Measurements from ENCODE around the gene SMC3.
A peak's percentile ranks its signal among the peaks of the same experiment; 100 is the strongest.
"Not testable (repeated sequence)": the region's sequence is repeated elsewhere in the genome, so short reads cannot be mapped to it uniquely, and the experiment has no call there.

Gene SMC3

DNA sequence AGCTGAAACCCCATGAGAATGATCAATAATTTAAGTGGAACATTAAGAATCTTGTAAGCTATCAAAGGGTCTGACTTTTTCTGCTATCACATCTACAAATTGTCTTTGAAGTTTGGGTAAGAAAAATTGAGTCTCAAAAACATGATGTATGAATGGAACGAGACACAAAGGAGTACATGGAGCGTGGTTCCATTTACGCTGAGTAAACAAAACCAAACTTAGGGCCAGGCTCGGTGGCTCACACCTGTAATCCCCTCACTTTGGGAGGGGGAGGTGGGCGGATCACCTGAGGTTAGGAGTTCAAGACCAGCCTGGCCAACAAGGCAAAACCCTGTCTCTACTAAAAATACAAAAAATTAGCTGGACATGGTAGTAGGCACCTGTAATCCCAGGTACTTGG is 24.3 kb downstream of the SMC3 start:
- DNase-seq = no peak

GRCh38 chr10:110597476-110597875 is 30.0 kb downstream of the SMC3 start:
- no peak for DNase-seq

GRCh38 chr10:110600487-110601101 is 33.1 kb downstream of the SMC3 start:
- DNase-seq = peak; percentile 32 to 62

DNA sequence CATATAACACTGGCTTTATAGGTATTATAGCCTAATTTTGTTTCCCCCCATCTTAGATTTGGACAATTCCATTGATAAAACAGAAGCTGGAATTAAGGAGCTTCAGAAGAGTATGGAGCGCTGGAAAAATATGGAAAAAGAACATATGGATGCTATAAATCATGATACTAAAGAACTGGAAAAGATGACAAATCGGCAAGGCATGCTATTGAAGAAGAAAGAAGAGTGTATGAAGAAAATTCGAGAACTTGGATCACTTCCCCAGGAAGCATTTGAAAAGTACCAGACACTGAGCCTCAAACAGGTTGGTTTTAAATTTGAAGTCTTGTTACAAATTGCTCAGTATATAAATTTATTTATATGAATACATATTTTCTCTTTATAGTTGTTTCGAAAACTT is 34.1 kb downstream of the SMC3 start:
- DNase-seq = no peak

DNA sequence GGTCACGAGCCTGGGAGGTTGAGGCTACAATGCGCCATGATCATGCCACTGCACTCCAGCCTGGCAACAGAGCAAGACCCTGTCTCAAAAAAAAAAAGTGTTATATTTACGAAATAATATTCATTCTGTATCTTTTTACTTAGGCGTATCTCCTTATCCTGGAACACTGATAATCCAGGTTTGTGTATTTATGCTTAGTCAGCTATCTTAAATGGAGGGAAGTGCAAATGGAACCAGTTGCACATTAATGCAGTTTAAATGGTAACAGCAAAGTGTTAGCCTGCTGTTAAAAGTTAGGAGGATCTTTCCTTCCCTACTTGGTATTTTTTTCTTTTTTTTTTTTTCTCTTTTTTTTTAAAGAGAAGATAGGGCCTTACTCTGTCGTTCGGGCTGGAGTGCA is 40.6 kb downstream of the SMC3 start:
- no peak for DNase-seq

DNA sequence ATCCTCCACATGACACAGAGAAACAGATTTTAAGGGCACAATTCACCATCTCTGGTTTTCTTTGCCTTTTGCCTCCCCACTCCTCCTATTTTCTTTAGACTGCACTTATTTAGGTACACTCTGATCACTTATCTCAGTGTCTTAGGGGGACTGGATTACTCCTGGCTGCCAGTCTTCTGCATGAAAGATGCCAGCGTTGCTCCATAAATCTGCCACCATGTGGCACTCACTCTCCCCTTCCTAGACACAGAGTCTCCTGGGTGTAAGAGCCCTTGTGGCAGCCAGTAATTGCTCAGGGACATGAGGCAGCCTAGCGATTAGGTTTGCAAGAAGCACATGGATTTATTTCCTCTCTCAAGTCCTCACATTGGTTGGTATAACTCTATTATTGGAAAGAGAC is 42.1 kb downstream of the SMC3 start:
- no peak for DNase-seq

GRCh38 chr10:110610308-110610774 is 42.8 kb downstream of the SMC3 start:
- peak; percentile 53 to 66 for DNase-seq

- DNase-seq = not testable (repeated sequence)
Measured at GRCh38 chr10:110610781-110611180, 43.3 kb downstream of the SMC3 start.

- no peak for DNase-seq
Measured at GRCh38 chr10:110612087-110612486, 44.6 kb downstream of the SMC3 start.

- DNase-seq = no peak
Measured at GRCh38 chr10:110612629-110613028, 45.1 kb downstream of the SMC3 start.

- no peak for DNase-seq
Measured at GRCh38 chr10:110613341-110613995, 46.0 kb downstream of the SMC3 start.

GRCh38 chr10:110613996-110614495 is 46.6 kb downstream of the SMC3 start:
- DNase-seq = no peak

GRCh38 chr10:110615057-110615747 is 47.7 kb downstream of the SMC3 start:
- DNase-seq = no peak

DNA sequence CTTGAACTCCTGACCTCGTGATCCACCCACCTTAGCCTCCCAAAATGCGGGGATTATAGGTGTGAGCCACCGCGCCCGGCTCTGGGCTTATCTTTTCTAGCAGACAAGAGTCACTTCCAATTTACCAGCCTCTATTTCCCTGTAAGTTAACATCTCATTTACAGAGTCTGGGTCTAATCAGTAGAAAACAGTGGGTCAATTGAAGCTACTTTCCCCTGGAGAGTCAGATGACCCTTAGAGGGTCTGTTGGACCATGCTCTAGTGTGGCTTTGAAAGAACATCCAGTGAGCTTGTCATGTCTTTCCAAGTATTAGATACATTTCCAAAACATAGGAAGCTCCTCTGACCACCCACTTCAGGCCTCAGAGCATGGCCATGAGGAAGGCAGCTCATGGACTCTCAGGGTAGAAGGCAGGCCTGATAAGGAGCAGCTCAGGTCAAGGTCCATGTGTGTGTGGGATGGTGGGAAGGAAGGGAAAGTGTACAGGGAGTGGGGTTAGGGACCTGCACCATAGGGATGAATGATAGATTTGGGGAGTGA is 49.1 kb downstream of the SMC3 start:
- no peak for DNase-seq

GRCh38 chr10:110617425-110618229 is 50.1 kb downstream of the SMC3 start:
- no peak for DNase-seq

DNA sequence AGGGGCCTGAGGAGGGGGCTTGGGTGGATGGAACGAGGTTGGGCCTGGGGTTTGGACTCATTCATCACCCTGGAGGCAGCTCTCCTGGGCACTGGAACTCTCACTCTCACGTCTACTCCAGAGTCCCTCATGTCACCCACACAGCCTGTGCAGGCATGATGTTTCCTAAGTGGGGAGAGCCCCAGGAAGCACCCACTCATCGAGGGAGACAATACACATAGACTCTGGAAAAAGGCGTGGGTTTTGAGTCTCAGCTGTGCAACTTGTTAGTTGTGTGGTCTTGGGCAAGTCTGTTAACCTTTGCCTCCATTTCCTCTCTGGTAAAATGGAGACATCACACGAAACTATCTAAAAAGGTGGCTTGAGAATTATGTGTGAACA is 50.7 kb downstream of the SMC3 start:
- no peak for DNase-seq

DNA sequence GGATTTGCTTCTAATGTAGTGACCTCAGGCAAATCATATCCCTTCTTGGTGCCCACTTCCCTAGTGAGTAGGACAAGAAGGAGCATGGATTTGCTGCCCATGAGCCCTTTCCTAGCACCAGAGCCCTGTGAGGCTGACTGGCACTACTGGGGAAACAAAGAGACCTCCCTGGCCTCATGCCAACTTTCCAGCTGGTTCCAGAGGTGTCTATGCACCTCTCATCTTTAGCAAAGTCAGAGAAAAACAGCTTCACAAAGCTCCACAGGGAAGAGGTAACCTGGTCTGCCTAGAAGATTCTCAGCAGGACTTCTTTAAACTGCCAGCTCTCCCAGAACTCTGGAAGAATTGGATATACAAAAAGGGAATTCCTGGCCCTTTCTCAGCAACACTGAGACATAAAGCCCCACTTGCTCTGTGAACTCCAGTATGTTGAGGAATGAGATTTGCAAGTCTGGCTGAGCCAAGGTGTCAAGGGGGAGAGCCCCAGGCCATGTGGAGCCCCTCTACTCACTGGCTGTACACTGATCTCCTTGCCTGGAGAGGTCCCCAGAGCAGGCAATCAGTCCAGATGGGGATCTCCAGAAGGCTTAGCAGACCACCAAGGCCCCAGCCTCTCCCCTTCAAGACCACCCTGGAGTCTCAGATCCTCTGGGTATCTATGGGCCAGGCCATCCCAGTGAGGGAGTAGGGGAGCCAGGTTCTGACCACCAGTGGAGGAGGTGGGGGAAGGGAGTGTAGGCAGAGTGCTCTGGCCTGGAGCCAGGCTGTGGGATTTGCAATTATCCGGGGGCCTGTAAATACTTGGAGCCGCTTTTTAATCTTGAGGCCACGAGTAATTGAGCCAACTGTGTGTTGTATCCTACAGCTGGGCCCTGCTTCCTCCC is 52.3 kb downstream of the SMC3 start:
- no peak for DNase-seq

DNA sequence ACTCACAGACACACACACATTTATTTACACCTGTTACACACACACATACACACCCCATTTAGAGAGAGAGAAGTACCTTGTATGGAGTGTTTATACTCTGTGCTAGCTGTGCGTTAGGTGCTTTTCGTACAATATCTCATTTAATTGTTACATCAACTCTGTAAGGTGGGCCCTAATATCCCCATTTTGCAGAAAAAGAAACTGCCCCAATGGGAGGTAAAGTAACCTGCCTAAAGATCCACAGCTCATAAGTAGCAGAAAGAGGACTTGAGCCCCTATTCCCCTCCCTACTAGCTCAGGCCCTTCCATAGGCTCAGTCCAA is 52.9 kb downstream of the SMC3 start:
- no peak for DNase-seq

- not testable (repeated sequence) for DNase-seq
Measured at GRCh38 chr10:110623316-110623715, 55.8 kb downstream of the SMC3 start.

DNA sequence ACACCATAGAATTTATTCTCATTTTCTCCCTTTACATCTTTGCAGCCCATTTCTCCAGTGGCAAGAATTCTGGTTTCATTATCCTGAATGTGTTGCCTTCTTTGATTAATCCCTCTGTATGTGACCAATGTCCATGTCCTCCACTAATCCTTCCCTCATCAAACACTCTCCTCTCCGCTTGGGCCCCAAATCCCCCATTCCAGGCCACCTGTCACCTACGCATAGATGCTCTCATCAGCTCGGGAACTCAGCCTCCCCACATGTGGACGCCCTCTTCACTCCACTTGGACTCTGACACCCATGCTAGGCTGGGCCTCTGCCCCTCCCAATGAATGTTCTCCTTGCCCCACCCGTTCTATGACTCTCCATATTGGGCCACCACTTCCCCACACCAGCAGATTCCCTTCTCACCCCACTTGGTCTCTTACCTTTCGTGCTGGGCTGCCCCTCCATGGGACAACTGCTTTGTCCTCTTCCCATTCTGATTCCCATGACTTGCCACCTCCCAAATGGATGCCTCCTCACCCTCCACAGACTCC is 57.9 kb downstream of the SMC3 start:
- DNase-seq = no peak

- DNase-seq = no peak
Measured at GRCh38 chr10:110625951-110626855, 58.7 kb downstream of the SMC3 start.
